H1 (cell line): ENCODE data around the gene CENPF. TPM values are rescaled to one million over a fixed set of nuclear protein-coding genes. Genes with fewer than 3 reads are reported as not detected.

Experiments used
- CTCF ChIA-PET: fragments of 300-600 bp; sonication (Branson Sonifier 250); formaldehyde crosslinking; loops from one replicate; lab custom pipeline; 2021; ENCODE audit not compliant: partially characterized antibody; lab: Charles Lee
- POLR2A ChIA-PET: fragments of 300-600 bp; sonication (Branson Sonifier 250); formaldehyde crosslinking; loops from one replicate; lab custom pipeline; 2021; ENCODE audit warnings: inconsistent platforms; ENCODE audit not compliant: partially characterized antibody; lab: Charles Lee
- DNase-seq, 2 experiments: peaks; one replicate each; pipeline versions ENCODE4 v3.0.0 to v3.0.0-alpha.2; 2010 to 2022; ENCODE audit warnings: low spot score in 2 of 2, low read depth in 1 of 2, mixed read lengths in 1 of 2
- FAIRE-seq: peaks from 2 replicates; lab custom pipeline; 2011; peaks lifted over from hg19 to GRCh38; lab: Jason Lieb, UNC
- H2AFZ ChIP-seq: 2 replicates; pipeline ENCODE4 v1.8.1; 2012; ENCODE audit warnings: low read length, inconsistent platforms
- H2AK5ac ChIP-seq: 2 replicates; pipeline ENCODE4 v1.6.1; 2013; ENCODE audit warnings: low read depth, low read length
- H2BK120ac ChIP-seq: replicated peaks from 2 replicates; pipeline ENCODE3; 2013; ENCODE audit warnings: low read depth, low read length, inconsistent platforms
- H2BK12ac ChIP-seq: 2 replicates; pipeline ENCODE4 v1.6.1; 2013; ENCODE audit warnings: low read depth, low read length
- H2BK15ac ChIP-seq: 2 replicates; pipeline ENCODE4 v1.6.1; 2013; ENCODE audit warnings: low read length
- H2BK20ac ChIP-seq: 2 replicates; pipeline ENCODE4 v1.6.1; 2013; ENCODE audit warnings: low read length
- H2BK5ac ChIP-seq: 2 replicates; pipeline ENCODE4 v1.6.1; 2013; ENCODE audit warnings: low read depth, low read length
- H3K14ac ChIP-seq: 2 replicates; pipeline ENCODE4 v1.6.1; 2013; ENCODE audit warnings: inconsistent platforms; ENCODE audit not compliant: insufficient read length
- H3K18ac ChIP-seq: 2 replicates; pipeline ENCODE4 v1.6.1; 2013; ENCODE audit warnings: low read length; ENCODE audit errors: extremely low read depth
- H3K23ac ChIP-seq: 2 replicates; pipeline ENCODE4 v1.6.1; 2013; ENCODE audit warnings: inconsistent platforms; ENCODE audit not compliant: insufficient read length
- H3K23me2 ChIP-seq: 2 replicates; pipeline ENCODE4 v1.6.1; 2013; ENCODE audit warnings: low read depth, low read length
- H3K27ac ChIP-seq: 2 replicates; pipeline ENCODE4 v1.6.1; 2011; ENCODE audit warnings: low read depth, low read length, inconsistent platforms
- H3K27me3 ChIP-seq, 4 experiments: replicated peaks in 1 of 4; 1 replicate in 1 of 4; 2 replicates in 3 of 4; pipeline versions ENCODE4 v1.6.1 to v1.8.1; 2011 to 2013; ENCODE audit warnings: low read length in 3 of 4, mild to moderate bottlenecking in 3 of 4, inconsistent platforms in 2 of 4, mixed read lengths in 2 of 4, moderate library complexity in 1 of 4; ENCODE audit not compliant: control insufficient read depth in 3 of 4, insufficient read depth in 3 of 4; ENCODE audit errors: extremely low read depth in 1 of 4
- H3K36me3 ChIP-seq, 4 experiments: 2 replicates each; pipeline versions ENCODE4 v1.6.1 to v1.8.1; 2011 to 2013; ENCODE audit warnings: mild to moderate bottlenecking in 4 of 4, low read length in 3 of 4, moderate library complexity in 2 of 4, control low read depth in 1 of 4, inconsistent platforms in 1 of 4; ENCODE audit not compliant: insufficient read depth in 4 of 4, control insufficient read depth in 2 of 4
- H3K4ac ChIP-seq: replicated peaks from 2 replicates; pipeline ENCODE3; 2013; ENCODE audit warnings: low read length, low read depth, mixed read lengths, inconsistent platforms; ENCODE audit not compliant: insufficient read length
- H3K4me1 ChIP-seq, 4 experiments: replicated peaks in 1 of 4; 1 replicate in 1 of 4; 2 replicates in 3 of 4; pipeline versions ENCODE4 v1.6.1 to v1.8.1; 2011 to 2013; ENCODE audit warnings: low read length in 3 of 4, inconsistent platforms in 2 of 4, mixed read lengths in 1 of 4; ENCODE audit not compliant: insufficient read depth in 4 of 4, control insufficient read depth in 3 of 4
- H3K4me2 ChIP-seq, 2 experiments: 2 replicates each; pipeline versions ENCODE4 v1.6.1 to v1.8.1; 2011 to 2013; ENCODE audit warnings: low read depth in 2 of 2, low read length in 2 of 2, control low read depth in 1 of 2, inconsistent platforms in 1 of 2, mild to moderate bottlenecking in 1 of 2; ENCODE audit not compliant: insufficient read depth in 1 of 2
- H3K4me3 ChIP-seq, 4 experiments: fragments of 200-600, 300-600 bp in 1 of 4; sonication (generic), shearing (Covaris generic), sonication (Bioruptor Twin) in 1 of 4; 2 replicates each; pipeline versions ENCODE4 v1.5.1 to v1.8.1; 2011 to 2016; ENCODE audit warnings: low read length in 4 of 4, low read depth in 3 of 4, control low read depth in 2 of 4, inconsistent platforms in 2 of 4, mild to moderate bottlenecking in 2 of 4, mixed read lengths in 1 of 4, moderate library complexity in 1 of 4; ENCODE audit not compliant: insufficient read depth in 2 of 4; ENCODE audit errors: extremely low read depth in 1 of 4
- H3K56ac ChIP-seq: replicated peaks from 2 replicates; pipeline ENCODE3; 2013; ENCODE audit warnings: low read depth, mild to moderate bottlenecking, mixed read lengths, low read length, inconsistent platforms; ENCODE audit not compliant: insufficient read length
- H3K79me1 ChIP-seq: 2 replicates; pipeline ENCODE4 v1.6.1; 2013; ENCODE audit warnings: low read depth, low read length, control low read depth
- H3K79me2 ChIP-seq, 2 experiments: 2 replicates each; pipeline versions ENCODE4 v1.6.1 to v1.8.1; 2012 to 2013; ENCODE audit warnings: low read length in 2 of 2, mild to moderate bottlenecking in 2 of 2, inconsistent platforms in 1 of 2; ENCODE audit not compliant: insufficient read depth in 2 of 2, control insufficient read depth in 1 of 2
- H3K9ac ChIP-seq, 4 experiments: replicated peaks in 1 of 4; 1 replicate in 1 of 4; 2 replicates in 3 of 4; pipeline versions ENCODE4 v1.6.1 to v1.8.1; 2011 to 2013; ENCODE audit warnings: low read depth in 3 of 4, low read length in 3 of 4, control low read depth in 2 of 4, mild to moderate bottlenecking in 2 of 4, moderate library complexity in 2 of 4, inconsistent platforms in 1 of 4; ENCODE audit errors: extremely low read depth in 1 of 4
- H3K9me3 ChIP-seq, 2 experiments: 2 replicates each; pipeline versions ENCODE4 v1.6.1 to v1.8.1; 2012 to 2013; ENCODE audit warnings: mild to moderate bottlenecking in 2 of 2, moderate library complexity in 2 of 2, control low read depth in 1 of 2, inconsistent platforms in 1 of 2, low read depth in 1 of 2, low read length in 1 of 2, mixed read lengths in 1 of 2; ENCODE audit not compliant: insufficient read depth in 2 of 2
- H4K20me1 ChIP-seq, 2 experiments: replicated peaks in 1 of 2; 2 replicates each; pipeline versions ENCODE3 to v1.8.1; 2011 to 2013; ENCODE audit warnings: inconsistent platforms in 2 of 2, low read length in 2 of 2, mild to moderate bottlenecking in 1 of 2; ENCODE audit not compliant: insufficient read depth in 2 of 2, control insufficient read depth in 1 of 2
- H4K5ac ChIP-seq: 2 replicates; pipeline ENCODE4 v1.6.1; 2013; ENCODE audit warnings: low read length, low read depth, mixed read lengths, inconsistent platforms; ENCODE audit not compliant: insufficient read length
- H4K8ac ChIP-seq: 2 replicates; pipeline ENCODE4 v1.8.0; 2013; ENCODE audit warnings: mild to moderate bottlenecking, moderate library complexity, low read length, inconsistent platforms; ENCODE audit not compliant: insufficient read depth; ENCODE audit errors: extremely low read depth
- H4K91ac ChIP-seq: replicated peaks from 2 replicates; pipeline ENCODE3; 2013; ENCODE audit warnings: low read length, mixed read lengths, inconsistent platforms; ENCODE audit not compliant: insufficient read length
- EGR1 ChIP-seq: IDR thresholded peaks from 2 replicates; pipeline ENCODE4 v1.6.1; 2011; ENCODE audit warnings: low read depth, low read length, borderline replicate concordance
- EZH2 ChIP-seq: fragments of 200-600 bp; sonication (generic); IDR thresholded peaks from 2 replicates; pipeline ENCODE4 v1.7.1; 2012; ENCODE audit warnings: low read depth, mild to moderate bottlenecking, moderate library complexity, low read length, inconsistent platforms; ENCODE audit not compliant: severe bottlenecking
- HDAC6 ChIP-seq: IDR thresholded peaks from one replicate; pipeline ENCODE4 v1.7.1; 2012; ENCODE audit warnings: low read depth, mild to moderate bottlenecking, inconsistent platforms, low read length, moderate library complexity
- POLR2AphosphoS5 ChIP-seq: IDR thresholded peaks from 2 replicates; pipeline ENCODE4 v1.6.1; 2011; ENCODE audit warnings: low read depth, low read length
- RBBP5 ChIP-seq: IDR thresholded peaks from 2 replicates; pipeline ENCODE4 v1.7.1; 2012; ENCODE audit warnings: low read depth, mild to moderate bottlenecking, inconsistent platforms, low read length, moderate library complexity, borderline replicate concordance
- TAF1 ChIP-seq: IDR thresholded peaks from 2 replicates; pipeline ENCODE4 v1.6.1; 2011; ENCODE audit warnings: mild to moderate bottlenecking, low read depth, low read length
- TBP ChIP-seq: IDR thresholded peaks from 2 replicates; pipeline ENCODE4 v1.6.1; 2011; ENCODE audit warnings: low read depth, low read length, improper control_type of control experiment
- TCF12 ChIP-seq: IDR thresholded peaks from 2 replicates; pipeline ENCODE4 v1.6.1; 2011; ENCODE audit warnings: low read depth, mild to moderate bottlenecking, low read length
- TEAD4 ChIP-seq: IDR thresholded peaks from 2 replicates; pipeline ENCODE4 v1.6.1; 2012; ENCODE audit warnings: low read depth, low read length, inconsistent platforms, mixed read lengths
- WGBS, 2 experiments: shearing (Covaris generic) in 1 of 2; methylation state at CpG; one replicate each; pipeline versions ENCODE4 v1.1.6 to v1.1.7; 2013 to 2015; ENCODE audit warnings: low lambda C conversion rate in 2 of 2, mixed read lengths in 2 of 2, inconsistent platforms in 1 of 2, low coverage in 1 of 2, missing lambda C conversion rate in 1 of 2; ENCODE audit not compliant: insufficient replicate concordance in 2 of 2, insufficient coverage in 1 of 2, insufficient read length in 1 of 2; ENCODE audit errors: extremely low coverage in 1 of 2, missing lambda C conversion rate in 1 of 2; 5-methylcytosine and 5-hydroxymethylcytosine counted together
- polyA plus RNA-seq, 7 experiments: library from polyadenylated mRNA; depleted of rRNA in 3 of 7; stranded (reverse) in 5 of 7; unstranded in 2 of 7; fragments of >200 nt in 5 of 7; fragments of 200-250 nt in 2 of 7; gene quantifications; 1 replicate in 5 of 7; 2 replicates in 1 of 7; 4 replicates in 1 of 7; pipeline versions ENCODE4 v1.2.1 to v1.2.3, GENCODE V29; 2011 to 2013; ENCODE audit warnings: missing spikeins in 2 of 7, mixed read lengths in 2 of 7
- total RNA-seq: library from RNA; stranded (reverse); fragmentation: NEBNext Ultra II Directional; extraction: Animal tissue kit (Norgen Biotek cat#: 25700); gene quantifications from 2 replicates; pipeline ENCODE4 v1.2.1, GENCODE V29; 2021

Gene CENPF
- total and polyA plus RNA-seq, 2 of the 8 experiments (the other 6 are each of a cell fraction or from before 2014, with no cell fraction given): 13.7 to 170 TPM

- H2AK5ac ChIP-seq: no peak overlapping the region
- no peaks in the 10 kb centered on the region for H3K36me3 ChIP-seq
- H2BK20ac ChIP-seq: no peak overlapping the region
- no peak overlapping the region for H2BK120ac ChIP-seq
- H3K4me3 ChIP-seq: no peak overlapping the region
- H3K14ac ChIP-seq: no peak overlapping the region
- CTCF ChIA-PET: interaction anchor here (0.8 to 18.8 kb wide), 17 partner anchors 11 to 368 kb away, joined by 3 to 445 read pairs (median 3); no protein-coding TSS in a partner anchor
- H4K8ac ChIP-seq: no peak overlapping the region
- TF ChIP-seq EGR1 (no peak), TAF1 (peak; percentile 51; the same call in 1 of the 2 replicates), HDAC6 (no peak), EZH2 (no peak), TBP (peak; percentile 39; the same call in 1 of the 2 replicates), RBBP5 (0 out of 2 replicates have a peak, but pooled peaks have one; percentile 55), POLR2AphosphoS5 (0 out of 2 replicates have a peak, but pooled peaks have one; percentile 38), TCF12 (no peak), TEAD4 (no peak)
- TF ChIP-seq, all 59 proteins: peak for 4
- Histone ChIP-seq H2BK12ac (peak overlapping the region; percentile 11; the same call in 1 of the 2 replicates), H2BK5ac (peak overlapping the region; percentile 2; the same call in 1 of the 2 replicates), H4K5ac (no peak overlapping the region), H3K4me2 (peak overlapping the region; percentile 19 to 25; a peak in 3 of 4 replicates), H3K4me1 (peaks cover 3 to 9% (median 7%) of the 10 kb centered on the region in 4 experiments; a peak in 5 of 7 replicates), H3K9ac (no peak overlapping the region), H2BK15ac (no peak overlapping the region), H4K91ac (no peak overlapping the region), H3K23me2 (no peaks in the 10 kb centered on the region), H3K79me1 (no peaks in the 10 kb centered on the region; the same call in 1 of the 2 replicates), H3K4ac (no peak overlapping the region), H3K27me3 (no peaks in the 10 kb centered on the region), H3K9me3 (peaks cover 0 to 1% of the 10 kb centered on the region in 2 experiments; a peak in 1 of 4 replicates), H3K79me2 (no peaks in the 10 kb centered on the region), H3K18ac (no peak overlapping the region), H3K23ac (no peak overlapping the region), H4K20me1 (no peaks in the 10 kb centered on the region), H3K27ac (no peak overlapping the region), H2AFZ (peak overlapping the region; percentile 47; the same call in 1 of the 2 replicates), H3K56ac (no peak overlapping the region)
- FAIRE-seq: peak; percentile 45
- POLR2A ChIA-PET: interaction anchor here (1.1 to 6.9 kb wide), 5 partner anchors 10 to 157 kb away, joined by 3 to 69 read pairs (median 4); partner anchors contain the start of gene PTPN14
- 59% methylated on average over 7 of the region's 7 CpGs; no CpG with 5 or more reads in 1 of the 2 experiments for WGBS, 2 experiments
- DNase-seq: no peak
Observed at GRCh38 chr1:214582289-214582891, 20.6 kb upstream of the CENPF start.
